Astrocyte of the cerebellum (primary cell): Measurements from ENCODE around the gene SYNE2.
"Not testable (repeated sequence)": the region's sequence is repeated elsewhere in the genome, so short reads cannot be mapped to it uniquely, and the experiment has no call there.

Experiments used
- DNase-seq: peaks from one replicate; pipeline ENCODE4 v3.0.0-alpha.2; 2011; ENCODE audit warnings: low read depth
- H3K4me3 ChIP-seq: 2 replicates; pipeline ENCODE4 v1.5.1; 2011; ENCODE audit warnings: mild to moderate bottlenecking, low read depth, low read length, moderate library complexity
- CTCF ChIP-seq: IDR thresholded peaks from 2 replicates; pipeline ENCODE4 v1.5.1; 2012; ENCODE audit warnings: low read length, low read depth, moderate library complexity, mild to moderate bottlenecking; ENCODE audit errors: missing control alignments
- in situ Hi-C: cut with HindIII; loops from 2 replicates; pipeline ENCODE4 v1.10.0; 2017; ENCODE audit warnings: low sequenced_read_pairs

Gene SYNE2

DNA sequence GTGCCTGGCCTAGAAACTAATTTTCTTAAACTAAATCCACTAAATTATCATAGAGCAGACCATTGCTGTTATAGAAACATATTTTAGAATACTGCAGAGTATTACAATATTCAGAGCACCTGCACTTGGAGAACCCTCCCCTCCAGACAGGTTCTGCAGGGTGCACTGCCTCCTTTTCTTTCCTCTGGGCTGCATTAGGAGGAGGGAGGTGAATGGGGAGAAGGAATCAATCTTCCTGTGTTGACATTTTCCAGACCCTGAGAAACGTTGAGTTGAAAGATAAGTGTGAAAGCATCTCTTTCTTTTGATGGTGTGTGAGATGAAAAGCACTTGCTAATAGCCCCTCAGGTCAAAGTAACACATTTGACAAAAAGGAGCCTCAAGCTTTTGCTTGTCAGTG is 7.3 kb downstream of the SYNE2 start:
- in situ Hi-C loops = no loop called here

GRCh38 chr14:63862163-63862562 is 9.4 kb downstream of the SYNE2 start:
- no peak for TF ChIP-seq CTCF
- DNase-seq = no peak
- no peak overlapping the region for H3K4me3 ChIP-seq
- in situ Hi-C loops = no loop called here

More for the DNA sequence above, 7.3 kb downstream of the SYNE2 start:
- no peak for DNase-seq
- TF ChIP-seq CTCF = no peak
- H3K4me3 ChIP-seq = no peak overlapping the region

- no peak overlapping the region for H3K4me3 ChIP-seq
- DNase-seq = no peak
- no peak for TF ChIP-seq CTCF
- in situ Hi-C loops = no loop called here
Measured at GRCh38 chr14:63863004-63863403, 10.2 kb downstream of the SYNE2 start.

DNA sequence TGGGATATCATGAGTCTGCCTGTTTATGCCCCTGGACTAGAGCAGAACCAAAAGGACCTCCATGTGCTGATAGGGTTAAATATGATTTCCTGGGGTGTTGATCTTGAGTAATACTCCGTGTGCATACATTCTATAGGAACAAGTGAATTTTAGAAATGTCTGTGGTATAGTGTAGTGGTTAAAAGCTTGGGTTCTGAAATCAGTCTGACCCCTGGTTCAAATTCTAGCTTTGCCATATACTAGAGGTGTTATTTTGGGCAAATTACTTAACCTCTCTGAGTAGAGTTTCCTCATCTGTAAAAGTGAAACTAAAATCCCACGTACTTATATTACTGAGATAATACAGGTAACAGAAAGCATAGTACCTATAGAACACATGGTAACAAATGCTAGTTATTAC is 12.0 kb downstream of the SYNE2 start:
- in situ Hi-C loops, DNase-seq, H3K4me3 ChIP-seq: not testable (repeated sequence)

DNA sequence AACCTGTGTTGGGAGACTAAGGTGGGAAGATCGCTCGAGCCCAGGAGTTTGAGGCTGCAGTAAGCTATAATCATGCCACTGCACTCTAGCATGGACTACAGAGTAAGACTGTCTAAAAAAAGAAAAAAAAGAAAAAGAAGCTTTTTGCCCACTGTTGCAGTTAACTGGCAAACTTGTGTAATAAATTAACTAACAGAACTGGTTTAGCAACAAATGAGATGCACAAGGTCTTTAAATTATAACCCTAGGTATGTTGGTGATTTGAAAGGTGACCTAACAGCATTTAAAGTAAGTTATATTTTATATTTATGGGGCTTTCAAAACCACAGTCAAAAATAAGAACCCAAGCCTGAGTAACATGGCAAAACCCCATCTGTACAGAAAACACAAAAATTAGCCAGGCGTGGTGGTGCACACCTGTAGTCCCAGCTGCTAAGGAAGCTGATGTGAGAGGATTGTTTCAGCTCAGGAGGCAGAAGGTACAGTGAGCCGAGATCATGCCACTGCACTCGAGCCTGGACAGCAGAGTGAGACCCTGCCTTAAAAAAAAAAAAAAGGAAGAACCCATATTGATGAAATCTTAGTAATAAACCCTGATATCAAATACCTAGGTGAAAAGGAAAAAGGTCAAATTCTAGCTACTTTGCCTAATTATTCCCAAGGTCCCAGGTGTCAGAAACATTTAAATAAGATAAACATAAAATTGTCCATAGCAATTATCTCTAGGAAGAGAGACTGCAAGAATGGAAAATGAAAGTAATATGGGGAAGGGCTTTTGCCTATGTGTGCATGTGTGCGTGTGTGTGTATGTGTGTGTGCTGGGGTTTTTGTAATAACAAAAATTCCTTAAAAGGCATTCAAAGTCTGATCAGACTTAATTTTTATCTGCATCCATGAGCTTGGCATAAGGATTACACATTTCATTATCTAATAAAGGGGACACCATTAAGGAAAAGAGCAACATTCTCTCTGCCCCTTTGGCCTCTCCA is 15.4 kb downstream of the SYNE2 start:
- H3K4me3 ChIP-seq = no peak overlapping the region
- in situ Hi-C loops = no loop called here
- TF ChIP-seq CTCF = no peak
- no peak for DNase-seq

GRCh38 chr14:63869940-63870752 is 17.3 kb downstream of the SYNE2 start:
- DNase-seq, in situ Hi-C loops, H3K4me3 ChIP-seq: not testable (repeated sequence)

DNA sequence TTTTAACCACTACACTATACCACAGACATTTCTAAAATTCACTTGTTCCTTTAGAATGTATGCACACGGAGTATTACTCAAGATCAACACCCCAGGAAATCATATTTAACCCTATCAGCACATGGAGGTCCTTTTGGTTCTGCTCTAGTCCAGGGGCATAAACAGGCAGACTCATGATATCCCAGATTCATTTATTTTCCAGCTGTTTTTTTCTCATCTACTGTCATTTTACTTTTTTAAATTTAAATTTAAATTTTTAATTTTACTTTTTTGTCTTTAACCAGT is 17.9 kb downstream of the SYNE2 start:
- DNase-seq, H3K4me3 ChIP-seq, in situ Hi-C loops: not testable (repeated sequence)

GRCh38 chr14:63874223-63874622 is 21.4 kb downstream of the SYNE2 start:
- TF ChIP-seq CTCF = no peak
- in situ Hi-C loops = no loop called here
- H3K4me3 ChIP-seq = no peak overlapping the region

More at GRCh38 chr14:63874223-63874622, 21.4 kb downstream of the SYNE2 start:
- DNase-seq = no peak
